ENCODE measurements around the gene CYSTM1.

CYSTM1 gene, protein sequence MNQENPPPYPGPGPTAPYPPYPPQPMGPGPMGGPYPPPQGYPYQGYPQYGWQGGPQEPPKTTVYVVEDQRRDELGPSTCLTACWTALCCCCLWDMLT
- total RNA-seq = 4.6 to 6.7 (median 5.5) reads per million in 4 donors

- DNase-seq = peak; percentile 93 to 98 (median 96)
Observed at GRCh38 chr5:140174465-140175366, at the start of gene CYSTM1. CYSTM1 (plus strand) TSS chr5:140175188; CDS start chr5:140194466, 19,278 bp downstream.

DNA sequence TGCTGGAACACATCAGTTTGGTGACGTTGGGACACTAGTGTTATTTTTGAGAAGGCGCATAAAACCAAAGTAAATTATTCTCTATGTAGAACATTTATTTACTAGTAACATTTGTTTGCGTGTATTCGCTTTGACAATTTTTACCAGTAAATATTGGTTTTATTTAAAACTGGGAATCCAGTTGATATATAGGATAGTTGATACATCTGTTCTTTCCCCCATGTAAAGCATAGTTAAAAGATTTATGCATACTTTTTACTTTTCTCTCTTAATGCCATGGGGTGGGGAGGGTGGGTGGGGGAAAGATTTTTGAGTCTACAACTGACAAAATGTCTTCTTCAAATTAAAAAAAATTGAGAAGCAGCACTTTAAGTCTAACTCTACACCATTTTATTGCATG lies 49.4 kb upstream of the CYSTM1 start, which contains the start of gene IGIP:
Gene IGIP, plus strand, starts transcription at position 301 of the 400 bp plus-strand sequence. CDS start 2,540 bp downstream, outside the sequence.
- no peak for DNase-seq

GRCh38 chr5:140126315-140127012 lies 48.5 kb upstream of the CYSTM1 start:
- DNase-seq = no peak

DNA sequence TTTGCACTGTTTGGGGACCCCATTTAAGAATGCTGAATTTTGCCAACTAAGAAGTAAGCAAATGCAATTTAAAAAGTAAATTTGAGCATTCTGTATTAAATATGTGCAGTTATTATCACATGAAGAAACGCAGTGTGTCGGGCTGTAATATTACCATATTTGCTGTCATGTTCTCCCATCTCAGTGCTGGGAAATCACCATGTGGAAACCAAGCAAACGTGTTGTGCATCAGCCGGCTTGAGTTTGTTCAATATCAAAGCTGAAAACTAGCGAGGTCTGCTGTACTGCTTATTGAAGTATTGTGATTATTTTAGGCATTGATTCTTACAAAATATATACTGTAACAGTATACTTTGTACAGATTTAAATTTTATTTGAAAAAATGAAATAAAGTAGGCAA lies 46.6 kb upstream of the CYSTM1 start:
- DNase-seq = no peak

DNA sequence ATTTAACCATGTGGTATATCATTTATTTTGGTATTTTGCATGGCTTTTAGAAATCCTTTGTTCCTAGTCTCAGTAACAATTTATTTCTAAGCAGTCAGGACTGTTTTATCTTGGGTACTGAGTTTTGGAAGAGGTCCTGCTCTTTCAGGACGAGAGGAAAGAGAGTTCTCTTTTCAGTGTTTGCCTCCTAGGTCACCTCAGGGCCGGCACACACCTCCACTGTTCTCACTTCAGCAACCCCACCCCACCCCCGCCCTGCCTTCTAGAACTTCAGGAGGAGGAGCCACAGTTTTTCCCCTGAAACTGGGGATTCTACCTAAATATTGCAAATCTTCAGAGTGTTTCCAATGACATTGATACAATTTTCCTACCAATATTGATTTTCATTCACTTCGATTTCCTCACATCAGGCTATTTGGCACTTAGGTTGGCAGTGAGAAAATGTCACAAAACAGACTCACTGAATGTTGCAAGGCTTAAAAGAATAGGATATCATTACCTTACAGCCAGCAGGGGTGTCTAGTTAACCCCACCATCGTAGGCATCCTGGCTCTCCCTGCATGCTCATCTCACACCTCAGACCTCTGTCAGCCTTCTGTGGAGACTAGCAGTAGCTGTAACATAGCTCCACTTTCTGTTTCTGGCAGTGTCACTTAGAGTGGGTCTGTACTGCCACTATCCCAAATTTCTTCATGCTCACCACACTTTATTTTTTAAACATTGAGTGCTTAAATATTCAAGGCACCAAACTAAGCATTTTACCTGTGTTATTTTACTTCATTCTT lies 43.8 kb upstream of the CYSTM1 start:
- DNase-seq = no peak

GRCh38 chr5:140131967-140132409 lies 43.0 kb upstream of the CYSTM1 start:
- peak in 1 of 5 donors; percentile 11 for DNase-seq

- no peak for DNase-seq
Observed at GRCh38 chr5:140133514-140134167, 41.3 kb upstream of the CYSTM1 start.

DNA sequence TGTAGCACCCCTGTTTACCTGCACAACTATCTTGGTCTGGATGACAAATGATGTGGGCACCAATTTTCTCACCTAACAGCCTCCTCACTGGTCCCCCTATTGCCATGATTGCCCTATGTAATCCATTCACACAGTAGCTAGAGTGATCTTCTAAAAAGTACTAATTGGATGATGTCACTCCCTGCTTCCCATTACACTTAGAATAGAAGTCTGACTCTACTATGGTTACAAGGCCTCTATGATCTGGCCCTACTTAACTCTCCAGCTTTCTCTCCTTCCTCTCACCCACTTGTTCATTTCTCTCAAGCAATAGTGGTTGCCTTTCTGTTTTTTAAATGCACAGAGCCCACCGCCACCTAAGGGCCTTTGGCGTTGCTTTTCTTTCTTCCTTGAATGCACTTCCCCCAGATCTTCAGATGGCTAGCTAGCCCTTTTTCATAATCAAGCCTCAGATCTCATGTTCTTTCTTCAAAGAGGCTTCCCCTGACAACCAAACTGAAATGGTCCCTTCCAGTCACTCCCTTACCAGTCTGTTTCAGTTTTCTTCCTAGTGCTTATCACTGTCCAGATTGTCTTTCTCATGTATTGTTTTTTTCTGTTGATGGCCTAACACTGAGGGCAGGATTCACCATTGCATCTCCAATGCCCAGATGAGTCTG lies 40.6 kb upstream of the CYSTM1 start:
- no peak for DNase-seq

- no peak for DNase-seq
Observed at GRCh38 chr5:140135127-140135526, 39.9 kb upstream of the CYSTM1 start.

DNA sequence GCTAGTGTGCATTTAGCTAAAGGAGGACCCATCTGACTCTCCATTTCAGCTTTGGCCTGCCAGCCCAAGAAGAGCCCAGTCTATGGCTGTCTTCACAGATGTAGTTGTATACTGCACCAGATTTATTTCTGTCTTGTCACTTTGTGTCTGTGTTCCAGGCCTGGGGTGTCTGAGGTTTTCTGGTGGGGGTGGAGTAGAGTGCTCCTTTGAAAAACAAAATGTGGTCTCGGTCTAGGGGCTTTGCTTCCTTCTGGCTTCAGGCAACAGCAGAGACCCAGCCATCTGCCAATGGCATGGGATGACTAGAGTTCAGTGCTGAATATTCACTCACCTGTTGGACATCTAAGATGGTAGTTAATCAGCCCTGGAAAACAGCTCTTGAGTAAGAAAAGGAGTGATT lies 38.4 kb upstream of the CYSTM1 start:
- no peak for DNase-seq

DNA sequence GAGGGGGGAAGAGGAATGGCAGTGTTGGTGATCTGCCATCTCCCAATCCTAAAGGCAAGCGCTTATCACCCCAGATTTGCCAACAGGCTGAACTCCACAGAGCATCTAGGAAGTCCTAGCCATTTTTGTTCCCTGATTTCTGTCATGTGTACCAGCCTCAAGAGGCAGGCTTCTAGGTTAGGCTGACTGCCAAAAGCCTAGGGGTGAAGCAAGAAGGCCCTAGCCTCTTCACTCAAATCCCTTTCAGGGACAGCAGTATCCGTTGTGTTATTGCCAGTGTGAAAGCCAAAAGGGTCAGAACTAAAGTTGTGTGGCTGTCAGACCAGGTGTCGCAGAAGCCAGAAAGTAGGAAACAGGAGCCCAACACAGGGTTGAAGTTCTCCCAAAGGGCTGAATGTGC lies 34.6 kb upstream of the CYSTM1 start:
- DNase-seq = no peak

GRCh38 chr5:140141241-140141640 lies 33.7 kb upstream of the CYSTM1 start:
- DNase-seq = no peak

DNA sequence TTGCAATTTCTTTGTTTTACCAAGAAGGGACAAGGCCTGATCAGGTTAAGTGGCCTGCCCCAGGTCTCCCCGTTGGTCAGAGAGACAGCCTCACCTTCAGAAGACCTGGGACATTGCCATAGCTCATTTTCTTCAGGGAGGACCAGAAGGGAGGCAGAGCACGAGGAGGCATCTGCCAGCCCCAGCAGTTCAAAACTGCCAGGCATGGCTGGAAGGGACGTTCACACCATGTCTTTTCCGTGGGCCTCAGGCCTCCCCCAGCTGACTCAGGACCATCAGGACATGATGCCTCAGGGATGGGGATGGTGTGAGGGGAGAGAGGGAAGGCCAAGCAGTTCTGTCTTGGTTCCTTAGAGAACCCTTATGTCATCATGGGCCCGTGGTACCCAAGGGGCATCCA lies 32.7 kb upstream of the CYSTM1 start:
- no peak for DNase-seq

- DNase-seq = no peak
Observed at GRCh38 chr5:140142856-140143255, 32.1 kb upstream of the CYSTM1 start.

DNA sequence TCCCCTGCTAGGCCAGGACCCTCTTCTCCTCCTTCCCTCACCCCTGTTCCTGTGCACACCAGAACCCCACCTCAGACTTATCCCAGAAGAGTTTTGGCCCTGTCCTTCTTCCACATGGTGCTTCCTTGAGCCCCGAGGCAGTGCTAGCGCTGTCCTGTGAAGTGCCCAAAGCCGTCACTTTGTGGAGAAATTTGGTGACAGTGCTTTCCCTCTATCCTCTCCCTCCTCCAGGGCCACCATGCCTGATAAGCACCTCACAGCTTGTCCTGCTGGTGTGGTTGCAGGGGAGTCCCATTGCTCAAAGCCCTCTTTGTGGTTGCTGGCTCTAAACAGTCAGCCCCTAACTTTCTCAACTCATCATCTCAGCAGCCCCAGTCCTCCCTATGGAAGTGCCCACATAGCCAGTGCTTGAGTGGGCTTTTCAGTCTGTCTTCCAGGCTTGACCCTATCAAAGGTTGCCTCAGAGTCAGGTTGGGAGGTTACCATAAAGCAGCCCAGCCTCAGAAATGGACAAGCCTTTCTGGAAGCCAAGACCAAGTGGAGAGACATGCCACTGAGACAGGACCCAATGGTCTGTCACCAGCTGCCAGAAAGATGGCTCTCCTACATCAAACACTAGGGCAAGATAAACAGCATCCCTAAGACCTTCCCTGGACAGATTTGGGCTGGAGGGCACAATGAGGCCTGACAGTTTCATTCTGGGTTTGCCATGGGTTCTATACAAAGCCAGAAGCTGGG lies 31.3 kb upstream of the CYSTM1 start:
- DNase-seq = no peak

GRCh38 chr5:140145256-140145655 lies 29.7 kb upstream of the CYSTM1 start:
- no peak for DNase-seq

DNA sequence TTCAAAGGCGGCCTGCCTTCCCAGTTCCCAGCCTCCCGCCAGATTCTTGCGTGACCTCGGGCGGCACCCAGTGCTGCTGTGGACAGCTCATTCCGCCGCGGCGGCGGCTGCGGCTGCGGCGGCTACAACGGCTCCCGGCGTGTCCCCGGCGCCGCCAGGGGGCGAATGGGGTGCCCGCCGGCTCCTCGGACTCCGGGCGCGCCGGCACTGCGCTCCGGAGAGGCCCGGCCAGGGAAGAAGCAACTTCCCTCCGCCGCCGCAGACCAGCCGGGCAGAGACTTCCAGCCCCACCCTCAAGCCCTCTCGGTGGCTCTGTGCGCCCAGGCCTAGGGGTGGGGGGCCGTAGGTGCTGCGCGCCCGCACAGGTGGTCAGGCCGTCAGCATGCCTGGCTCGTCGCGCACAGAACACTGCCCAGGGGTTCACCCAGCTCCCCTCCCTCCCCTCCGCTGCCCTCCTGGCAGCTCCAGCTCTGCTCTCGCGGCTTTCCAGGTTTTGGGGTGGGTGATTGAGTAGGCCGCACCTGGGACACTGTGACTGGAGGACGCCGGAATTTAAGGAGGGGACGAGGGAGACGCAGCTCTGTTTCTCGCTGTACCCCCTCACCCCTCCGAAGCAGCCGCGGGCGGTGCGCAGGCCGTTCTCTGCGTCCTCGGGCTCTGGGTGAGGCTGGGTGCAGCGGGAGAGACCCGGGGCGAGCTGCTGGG lies 29.0 kb upstream of the CYSTM1 start:
- DNase-seq = peak; percentile 15 to 56 (median 31)

GRCh38 chr5:140146523-140146842 lies 28.5 kb upstream of the CYSTM1 start:
- no peak for DNase-seq

GRCh38 chr5:140147460-140147859 lies 27.5 kb upstream of the CYSTM1 start:
- no peak for DNase-seq

DNA sequence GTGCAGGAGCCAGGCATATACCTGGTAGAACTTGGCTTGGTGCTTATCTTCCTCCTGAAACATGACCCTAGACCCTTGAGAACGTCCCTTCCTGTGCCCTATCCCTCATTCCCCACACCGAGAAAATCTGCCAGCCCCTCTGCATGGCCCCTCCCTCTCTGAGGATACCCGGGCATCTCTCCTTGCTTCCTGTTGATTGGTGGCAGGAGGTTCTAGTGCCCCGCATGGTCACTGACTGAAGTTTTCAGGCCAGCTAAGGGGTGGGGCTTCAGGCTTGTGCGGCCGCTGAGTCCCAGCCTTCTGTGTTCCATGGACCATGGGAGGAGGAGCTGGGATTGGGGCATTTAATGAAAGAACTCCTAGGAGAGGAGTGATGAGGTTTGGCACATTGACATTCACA lies 26.5 kb upstream of the CYSTM1 start:
- no peak for DNase-seq

Data from T-helper 1 cell (primary cell).